HG02938 (cell line): ENCODE measurements around the gene N4BP3.
"Not testable (repeated sequence)": the region's sequence is repeated elsewhere in the genome, so short reads cannot be mapped to it uniquely, and the experiment has no call there.

Experiments
- ATAC-seq: cut with Tn5 transposase; IDR thresholded peaks from one replicate; pipeline ENCODE4 v1.9.1; 2021; ENCODE audit warnings: mild to moderate bottlenecking, moderate library complexity; ENCODE audit not compliant: unreplicated experiment

N4BP3 gene

DNA sequence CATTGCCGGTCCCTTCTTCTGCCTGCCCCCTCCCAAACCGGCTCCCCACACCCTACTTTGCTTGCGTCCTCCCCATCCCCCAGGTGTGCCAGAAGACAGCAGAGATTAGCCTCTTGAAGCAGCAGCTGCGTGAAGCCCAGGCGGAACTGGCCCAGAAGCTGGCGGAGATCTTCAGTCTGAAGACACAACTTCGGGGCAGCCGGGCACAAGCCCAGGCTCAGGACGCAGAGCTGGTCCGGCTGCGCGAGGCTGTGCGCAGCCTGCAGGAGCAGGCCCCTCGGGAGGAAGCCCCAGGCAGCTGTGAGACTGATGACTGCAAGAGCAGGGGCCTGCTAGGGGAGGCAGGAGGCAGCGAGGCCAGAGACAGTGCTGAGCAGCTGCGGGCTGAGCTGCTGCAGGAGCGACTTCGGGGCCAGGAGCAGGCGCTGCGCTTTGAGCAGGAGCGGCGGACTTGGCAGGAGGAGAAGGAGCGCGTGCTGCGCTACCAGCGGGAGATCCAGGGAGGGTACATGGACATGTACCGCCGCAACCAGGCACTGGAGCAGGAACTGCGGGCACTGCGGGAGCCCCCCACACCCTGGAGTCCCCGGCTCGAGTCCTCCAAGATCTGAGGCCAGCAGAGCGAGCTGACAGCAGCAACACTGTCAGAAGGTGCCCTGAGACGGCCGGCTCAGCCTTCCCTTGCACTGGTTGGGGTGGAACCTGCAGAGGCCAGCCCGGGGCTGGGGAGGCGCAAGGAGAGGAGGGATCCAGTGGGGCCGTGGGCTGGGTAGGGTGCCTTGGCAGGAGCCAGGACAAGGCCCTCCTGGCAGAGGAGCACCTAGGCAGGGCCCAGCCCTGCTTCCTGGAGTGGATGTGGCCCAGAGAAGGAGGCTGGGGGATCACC, 8.3 kb downstream of the N4BP3 start:
- ATAC-seq: no peak

DNA sequence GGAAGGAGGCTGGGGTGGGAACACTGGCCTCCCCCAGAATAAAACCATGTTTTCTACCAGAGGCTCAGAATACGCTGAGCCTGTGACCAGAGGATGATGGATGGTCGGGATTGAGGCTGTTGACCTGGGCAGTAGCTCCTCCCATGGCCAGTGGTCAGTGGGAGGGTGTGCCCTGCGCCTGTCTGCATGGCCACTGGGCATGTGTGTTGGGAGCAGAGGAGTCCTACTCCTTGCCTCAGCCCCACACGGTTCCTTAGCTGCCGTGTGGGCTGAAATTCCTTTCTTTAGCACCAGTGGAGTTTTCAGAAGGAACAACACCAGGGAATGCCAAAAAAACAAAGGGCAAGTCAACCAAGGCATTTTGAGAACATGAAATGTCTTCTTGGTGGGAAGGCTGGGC, 9.0 kb downstream of the N4BP3 start:
- no peak for ATAC-seq

DNA sequence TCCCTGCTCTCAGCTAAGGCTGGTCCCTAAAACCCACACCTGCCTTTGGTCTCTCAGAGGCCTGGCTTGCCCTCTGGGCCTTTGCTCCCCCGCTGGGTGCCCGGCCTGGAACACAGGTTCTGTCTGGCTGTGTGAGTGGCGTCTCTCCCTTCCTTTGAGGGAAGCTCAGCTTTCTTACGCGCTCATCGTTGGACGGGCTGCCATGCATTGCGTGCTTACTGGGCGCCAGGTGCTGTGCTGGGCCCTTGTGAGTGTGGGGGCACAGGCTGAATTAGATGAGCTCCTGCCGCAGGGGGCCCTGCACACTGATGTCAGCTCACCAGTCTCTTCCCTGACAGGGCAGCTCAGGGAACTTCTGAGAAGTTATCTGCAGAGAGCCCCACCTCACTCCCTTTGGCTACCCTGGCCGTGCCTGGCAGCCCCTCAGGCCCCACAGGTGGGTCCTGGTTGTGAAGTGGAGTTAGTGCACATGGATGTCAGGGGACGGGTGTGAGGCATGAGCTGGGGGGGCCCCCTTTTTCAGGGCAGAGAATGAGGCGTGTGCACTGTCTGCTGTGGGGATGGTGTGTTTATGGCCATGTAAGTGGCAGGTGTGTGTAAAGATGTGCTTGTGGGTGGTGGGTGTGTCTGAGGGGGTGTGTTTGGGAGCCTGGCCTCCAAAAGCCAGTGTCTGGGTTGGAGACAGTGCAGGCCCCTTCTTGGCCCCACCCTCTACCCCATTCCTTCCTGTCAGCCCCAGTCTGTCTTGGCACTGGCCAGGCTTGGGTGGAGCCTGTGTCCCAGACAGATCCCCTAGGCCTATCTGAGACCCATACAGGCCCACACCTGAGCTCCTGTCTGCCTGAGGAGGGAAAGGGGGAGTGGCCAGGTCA, 10.0 kb downstream of the N4BP3 start:
- ATAC-seq: no peak

DNA sequence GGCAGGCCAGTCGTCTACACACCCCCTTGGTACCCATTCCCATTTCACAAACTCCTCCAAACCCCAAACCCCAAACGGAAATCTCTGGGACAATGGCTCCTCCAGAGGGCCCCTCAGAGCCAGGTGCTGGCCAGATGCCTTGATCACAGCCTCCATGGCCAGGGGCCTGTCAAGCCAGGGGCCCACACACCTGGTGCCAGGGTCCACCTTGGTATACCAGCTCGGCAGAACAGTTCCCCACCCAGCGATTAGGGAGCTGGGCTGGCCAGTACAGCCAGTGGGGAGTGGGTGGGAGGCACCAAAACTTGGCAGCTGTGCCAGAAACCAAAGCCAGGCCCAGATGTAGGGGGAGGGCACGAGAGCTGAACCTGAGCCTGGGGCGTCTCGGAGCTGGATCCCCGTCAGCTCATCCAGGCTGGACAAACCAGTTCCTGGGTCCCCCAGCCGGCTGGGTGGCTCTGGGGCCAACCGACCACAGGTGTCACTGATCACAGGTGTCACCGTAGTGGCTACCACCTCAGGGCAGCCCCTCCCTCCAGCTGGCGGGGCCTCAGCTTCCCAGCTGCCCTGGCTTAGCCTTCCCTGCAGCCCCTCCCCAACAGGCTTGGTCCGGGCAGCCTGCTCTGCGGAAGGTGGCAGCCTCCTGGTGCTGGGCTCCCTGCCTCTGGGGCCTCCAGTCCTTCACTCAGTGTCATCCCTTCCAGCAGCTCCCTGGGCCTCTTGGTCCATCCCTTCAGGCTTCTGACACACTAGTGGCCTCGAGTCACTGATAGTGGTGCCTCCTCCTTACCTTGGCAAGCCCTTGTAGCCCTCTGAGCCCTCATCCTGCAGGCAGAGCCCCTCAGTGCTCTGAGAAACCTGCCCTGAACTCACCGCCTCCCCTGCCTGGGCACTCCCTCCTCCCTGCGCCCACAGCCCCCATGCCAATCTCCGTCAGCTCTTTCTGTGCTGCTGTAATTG, 10.9 kb downstream of the N4BP3 start:
- ATAC-seq: no peak

DNA sequence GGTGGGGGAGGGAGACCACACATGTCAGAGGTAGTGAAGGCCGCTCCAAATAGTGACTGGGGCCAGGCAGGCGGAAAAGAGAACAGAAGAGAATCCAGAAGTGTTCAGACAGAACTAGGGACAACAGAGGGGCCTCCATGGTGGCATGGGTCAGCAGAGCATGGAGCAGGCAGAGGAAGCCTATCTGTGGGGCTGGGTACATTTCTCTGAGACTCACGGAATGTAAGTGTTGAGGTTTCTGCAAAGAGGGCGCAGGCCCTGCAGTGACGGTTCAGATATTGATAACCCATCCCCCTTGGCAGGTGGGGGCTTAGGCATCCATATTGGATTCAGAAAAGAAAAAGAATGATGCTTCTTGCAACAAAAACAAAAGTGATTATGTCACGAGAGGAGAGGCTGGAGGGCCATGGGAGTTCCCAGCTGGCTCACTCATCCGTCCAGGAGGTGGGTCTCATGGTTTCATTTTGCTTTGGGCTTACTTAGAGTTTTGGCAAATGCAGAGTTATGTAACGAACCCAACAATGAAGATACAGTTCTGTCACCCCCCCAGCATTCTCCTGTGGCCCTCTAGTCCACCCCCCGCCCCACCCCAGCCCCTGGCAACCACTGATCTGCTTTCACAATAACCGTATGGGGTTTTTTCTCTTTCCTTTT, 12.0 kb downstream of the N4BP3 start:
- ATAC-seq: no peak

DNA sequence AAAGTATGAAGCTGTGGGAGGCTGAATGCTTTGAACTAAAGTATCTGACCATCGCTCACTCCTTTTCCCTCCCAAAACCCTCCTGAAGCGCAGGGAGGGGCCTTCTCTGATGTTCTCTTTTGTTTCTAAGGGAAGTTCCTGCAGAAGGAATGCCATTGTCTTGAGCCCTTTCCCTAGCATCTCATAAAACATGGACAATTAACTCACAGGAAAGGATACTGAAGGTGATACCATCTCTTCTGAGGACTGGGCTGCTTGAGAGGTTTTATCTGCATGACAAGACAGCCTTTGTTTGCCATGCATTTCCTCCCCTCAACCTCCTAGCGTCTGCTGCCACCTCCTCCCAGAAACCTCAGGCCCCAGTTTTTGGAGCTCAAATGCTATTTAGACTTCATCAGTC, 13.2 kb downstream of the N4BP3 start:
- no peak for ATAC-seq

DNA sequence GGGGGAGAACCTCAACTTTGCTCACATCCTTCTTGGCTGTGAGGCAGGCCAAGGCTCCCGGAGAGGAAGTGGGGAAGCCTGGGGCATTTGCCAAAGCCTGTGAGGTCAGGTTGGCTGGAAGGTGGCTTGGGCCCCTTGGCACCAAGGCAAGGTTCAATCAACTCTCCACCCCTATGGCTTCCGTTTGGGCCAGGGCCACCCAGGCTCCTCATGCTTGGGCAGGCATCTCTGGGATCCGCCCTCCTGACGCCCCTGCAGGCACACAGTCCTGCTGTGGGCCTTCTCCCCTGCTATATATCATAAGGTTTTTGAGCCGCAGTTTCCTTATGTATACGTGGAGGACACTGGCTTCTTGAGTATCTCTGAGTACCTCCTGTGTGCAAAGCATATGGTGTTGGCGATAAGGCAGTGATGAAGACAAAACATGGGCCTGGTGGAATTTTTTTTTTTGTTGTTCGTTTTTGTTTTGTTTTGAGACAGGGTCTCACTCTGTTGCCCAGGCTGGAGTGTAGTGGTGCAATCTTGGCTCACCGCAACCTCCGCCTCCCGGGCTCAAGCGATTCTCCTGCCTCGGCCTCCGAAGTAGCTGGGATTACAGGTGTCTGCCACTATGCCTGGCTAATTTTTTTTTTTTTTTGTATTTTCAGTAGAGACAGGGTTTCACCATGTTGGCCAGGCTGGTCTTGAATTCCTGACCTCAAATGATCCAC, 14.1 kb downstream of the N4BP3 start:
- not testable (repeated sequence) for ATAC-seq

DNA sequence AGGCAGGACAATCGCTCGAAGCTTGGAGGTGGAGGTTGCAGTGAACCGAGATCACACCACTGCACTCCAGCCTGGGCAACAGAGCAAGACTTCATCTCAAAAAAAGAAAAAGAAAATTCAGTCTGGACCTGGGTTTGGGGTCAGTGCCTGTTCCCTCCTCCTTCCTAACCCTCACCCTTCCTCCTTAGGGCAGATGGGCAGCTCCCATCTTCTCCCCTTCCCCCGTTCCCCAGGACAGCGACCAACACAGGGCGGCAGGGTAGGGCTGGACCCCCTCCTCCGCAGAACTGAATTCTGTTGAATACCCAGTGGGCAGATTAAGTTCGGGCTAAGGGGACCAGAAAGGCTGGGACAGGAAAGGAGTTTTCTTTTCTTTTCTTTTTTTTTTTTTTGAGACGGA, 16.0 kb downstream of the N4BP3 start:
- no peak for ATAC-seq

DNA sequence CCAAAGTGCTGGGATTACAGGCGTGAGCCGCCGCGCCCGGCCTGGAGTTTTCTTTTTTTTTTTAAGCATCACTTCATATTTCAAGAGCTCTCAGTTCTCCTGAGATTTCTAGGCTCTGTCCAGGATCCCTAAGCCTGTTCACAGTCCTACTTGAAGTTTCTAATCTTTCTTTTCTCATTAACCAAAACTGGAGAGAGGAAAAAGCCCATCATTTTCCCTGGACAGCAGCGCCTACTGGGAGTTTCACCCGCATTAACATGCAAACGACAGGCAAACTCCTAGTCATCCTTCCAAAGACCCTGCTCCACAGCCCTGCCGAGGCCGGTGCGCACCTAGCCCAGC, 16.9 kb downstream of the N4BP3 start:
- not testable (repeated sequence) for ATAC-seq

DNA sequence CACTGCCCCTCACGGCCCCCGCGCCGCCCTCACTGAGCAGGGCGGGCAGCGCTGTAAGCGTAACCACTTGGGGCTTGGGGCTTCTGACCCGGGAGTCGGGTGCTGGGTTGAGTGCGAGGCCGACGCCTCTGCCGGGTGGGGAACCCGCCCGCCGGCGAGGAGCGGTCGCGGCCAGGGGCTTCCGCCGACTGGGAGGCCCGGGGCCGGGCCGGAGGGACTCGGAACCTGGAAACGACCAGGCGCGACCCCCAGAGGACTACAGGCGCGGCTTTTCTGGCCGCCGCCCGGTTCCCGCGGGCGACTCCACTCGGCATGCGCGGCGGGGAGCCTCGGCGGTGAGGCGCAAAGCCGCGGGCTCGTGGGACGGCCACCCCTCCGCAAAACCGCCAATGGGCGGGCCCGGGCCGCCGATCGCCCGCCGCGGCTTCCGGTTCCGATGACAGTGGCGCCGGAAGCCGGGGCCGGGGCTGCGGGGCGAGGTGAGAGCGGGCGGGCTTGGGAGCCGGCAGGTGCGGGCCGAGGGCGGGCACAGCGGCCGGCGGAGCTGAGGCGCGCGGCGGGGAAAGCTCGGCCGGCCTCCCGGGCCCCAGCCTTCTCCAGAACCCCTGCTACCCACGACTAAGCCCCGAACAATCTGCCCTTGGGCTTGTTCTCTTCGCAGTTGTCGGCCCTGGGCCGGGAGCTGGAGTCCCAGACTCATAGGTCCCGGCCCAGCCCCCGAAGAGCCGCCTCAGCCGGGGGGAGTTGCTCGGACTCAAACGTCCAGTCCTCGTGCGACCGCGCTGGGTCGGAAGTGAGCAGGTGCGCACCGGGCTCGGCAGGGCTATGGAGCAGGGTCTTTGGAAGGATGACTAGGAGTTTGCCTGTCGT, 17.5 kb downstream of the N4BP3 start, which contains the start of gene RMND5B:
Gene RMND5B (plus strand): TSS at position 439 of the 870 bp plus-strand sequence. CDS start 7,106 bp downstream, outside the sequence.
- peak; percentile 74 for ATAC-seq

DNA sequence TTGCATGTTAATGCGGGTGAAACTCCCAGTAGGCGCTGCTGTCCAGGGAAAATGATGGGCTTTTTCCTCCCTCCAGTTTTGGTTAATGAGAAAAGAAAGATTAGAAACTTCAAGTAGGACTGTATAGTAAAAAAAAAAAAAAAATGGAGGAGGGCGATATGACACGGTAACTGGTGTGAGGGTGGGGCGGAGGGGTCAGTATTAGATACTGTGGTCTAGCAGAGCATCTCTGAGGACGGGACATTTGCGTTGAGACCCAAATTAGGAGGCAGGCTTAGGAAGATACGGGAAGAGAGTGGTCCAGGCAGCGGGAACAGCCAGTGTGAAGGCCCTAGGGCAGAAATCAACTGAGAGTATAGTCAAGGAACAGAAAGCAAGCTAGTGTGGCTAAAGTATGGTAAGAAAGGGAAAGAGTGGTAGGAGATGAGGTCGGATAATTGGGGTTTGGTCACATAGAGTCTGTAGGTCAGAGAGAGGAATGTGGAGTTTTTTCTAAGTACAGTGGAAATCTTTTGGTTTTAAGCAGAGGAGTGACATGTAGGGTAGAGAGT, 18.2 kb downstream of the N4BP3 start:
- ATAC-seq: no peak

DNA sequence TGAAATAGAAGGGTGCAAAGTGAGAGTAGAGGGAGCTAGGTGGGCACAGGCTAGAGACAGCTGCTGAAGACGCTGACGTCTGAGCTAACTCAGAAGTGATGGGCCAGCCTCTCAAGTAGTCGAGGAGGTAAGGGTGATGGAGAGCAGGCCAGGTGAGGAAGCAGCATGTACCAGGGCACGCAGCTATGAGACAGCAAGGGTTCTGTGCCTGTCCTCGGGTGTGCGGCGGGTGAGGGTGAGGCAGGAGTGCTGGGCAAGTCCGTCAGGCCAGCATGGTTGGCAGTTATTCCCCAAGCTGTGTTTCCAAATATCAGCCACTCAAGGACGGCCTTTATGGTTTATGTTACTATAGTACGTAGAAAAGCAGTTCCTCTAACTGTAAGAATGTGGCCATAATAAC, 23.7 kb downstream of the N4BP3 start:
- ATAC-seq: no peak

DNA sequence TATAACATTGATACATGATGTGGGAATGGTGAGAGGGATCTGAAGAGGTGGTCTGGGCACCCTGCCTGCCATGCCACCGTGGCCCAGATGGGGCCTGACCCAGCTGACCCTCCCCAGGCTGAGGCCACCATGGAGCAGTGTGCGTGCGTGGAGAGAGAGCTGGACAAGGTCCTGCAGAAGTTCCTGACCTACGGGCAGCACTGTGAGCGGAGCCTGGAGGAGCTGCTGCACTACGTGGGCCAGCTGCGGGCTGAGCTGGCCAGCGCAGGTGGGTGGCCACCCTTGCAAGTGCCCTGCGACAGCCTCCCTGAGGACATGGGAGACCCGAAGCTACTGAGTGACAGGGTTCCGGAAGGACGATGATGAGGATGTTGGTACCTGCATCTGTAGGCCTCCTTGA, 24.7 kb downstream of the N4BP3 start:
- no peak for ATAC-seq

DNA sequence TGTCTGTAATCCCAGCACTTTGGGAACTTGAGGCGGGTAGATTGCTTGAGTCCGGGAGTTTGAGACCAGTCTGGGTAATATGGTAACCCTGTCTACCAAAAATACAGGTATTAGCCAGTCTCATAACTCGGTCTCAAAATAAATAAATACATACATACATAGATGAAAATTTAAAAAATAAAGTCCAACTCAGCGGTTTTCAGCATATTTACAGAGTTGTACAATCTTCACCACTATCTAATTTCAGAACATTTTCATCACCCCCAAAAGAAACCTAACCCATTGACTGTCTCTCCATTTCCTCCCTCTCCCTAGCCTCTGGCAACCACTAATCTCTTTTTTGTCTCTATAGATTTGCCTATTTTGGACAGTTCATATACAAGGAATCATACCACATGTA, 28.2 kb downstream of the N4BP3 start:
- no peak for ATAC-seq

DNA sequence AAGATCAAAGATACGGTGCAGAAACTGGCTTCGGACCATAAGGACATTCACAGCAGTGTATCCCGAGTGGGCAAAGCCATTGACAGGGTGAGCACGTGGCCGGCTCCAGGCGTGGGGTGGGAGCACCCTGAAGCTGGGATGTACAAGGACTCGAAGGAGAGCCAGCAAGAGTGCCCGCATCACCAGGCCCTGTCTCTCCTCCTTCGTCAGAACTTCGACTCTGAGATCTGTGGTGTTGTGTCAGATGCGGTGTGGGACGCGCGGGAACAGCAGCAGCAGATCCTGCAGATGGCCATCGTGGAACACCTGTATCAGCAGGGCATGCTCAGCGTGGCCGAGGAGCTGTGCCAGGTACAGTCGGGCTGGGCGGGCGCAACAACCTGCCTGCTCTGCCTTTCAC, 29.3 kb downstream of the N4BP3 start:
- no peak for ATAC-seq

DNA sequence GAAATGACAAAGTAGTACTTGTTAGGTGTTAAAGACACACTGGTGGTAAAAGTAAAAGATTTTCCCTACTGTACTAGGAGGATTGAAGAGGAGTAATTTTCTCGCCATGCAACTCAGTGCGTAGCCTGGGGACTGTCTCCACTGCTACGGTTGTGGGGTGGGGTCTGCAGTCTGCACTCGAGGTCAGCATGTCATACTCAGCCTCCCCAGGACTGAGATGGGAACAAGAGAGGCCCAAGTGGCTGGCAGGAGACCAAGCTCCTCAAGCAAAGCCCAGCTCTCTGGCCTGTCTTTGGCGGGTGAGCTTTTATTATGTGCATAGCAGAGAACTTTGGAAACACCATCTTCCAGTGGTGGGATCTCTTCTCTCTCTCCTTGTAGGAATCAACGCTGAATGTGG, 29.9 kb downstream of the N4BP3 start:
- ATAC-seq: no peak

DNA sequence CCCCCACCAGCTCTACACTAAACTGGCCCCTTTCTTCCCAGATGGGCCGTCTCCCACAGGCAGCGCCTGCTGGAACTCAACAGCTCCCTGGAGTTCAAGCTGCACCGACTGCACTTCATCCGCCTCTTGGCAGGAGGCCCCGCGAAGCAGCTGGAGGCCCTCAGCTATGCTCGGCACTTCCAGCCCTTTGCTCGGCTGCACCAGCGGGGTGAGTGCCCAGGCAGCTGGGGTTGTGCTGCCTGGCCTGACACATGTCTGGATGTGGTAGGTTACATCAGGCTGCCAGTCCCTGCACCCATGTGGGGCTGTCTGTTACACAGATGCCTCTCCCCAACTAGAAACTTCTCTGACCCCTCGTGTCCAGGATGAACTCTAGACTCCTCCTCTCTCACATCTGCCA, 30.6 kb downstream of the N4BP3 start:
- ATAC-seq: no peak
